GM23248 (cell line): ENCODE measurements around the gene PCBP1. TPM values are rescaled to one million over a fixed set of nuclear protein-coding genes. Genes with fewer than 3 reads are reported as not detected.

Source experiments
- DNase-seq: peaks from one replicate; pipeline ENCODE4 v3.0.0-alpha.2; 2015
- H2AFZ ChIP-seq: fragments of 200-600 bp; sonication (generic); 2 replicates; pipeline ENCODE4 v1.6.1; 2016; ENCODE audit warnings: antibody characterized with exemption
- H3F3A ChIP-seq: fragments of 200-600 bp; sonication (generic); 2 replicates; pipeline ENCODE4 v1.6.1; 2016; ENCODE audit warnings: mild to moderate bottlenecking, antibody characterized with exemption, mixed run types; ENCODE audit not compliant: insufficient read depth
- H3K27ac ChIP-seq: fragments of 200-600 bp; sonication (generic); 2 replicates; pipeline ENCODE4 v1.5.1; 2016; ENCODE audit warnings: mild to moderate bottlenecking
- H3K27me3 ChIP-seq: fragments of 200-600 bp; sonication (generic); replicated peaks from 2 replicates; pipeline ENCODE4 v1.6.1; 2016; ENCODE audit warnings: mild to moderate bottlenecking; ENCODE audit not compliant: insufficient read depth
- H3K36me3 ChIP-seq: fragments of 200-600 bp; sonication (generic); 2 replicates; pipeline ENCODE4 v1.6.1; 2016; ENCODE audit warnings: low read depth, mild to moderate bottlenecking
- H3K4me1 ChIP-seq: fragments of 200-600 bp; sonication (generic); 2 replicates; pipeline ENCODE4 v1.6.1; 2016; ENCODE audit warnings: mild to moderate bottlenecking; ENCODE audit not compliant: insufficient read depth
- H3K4me2 ChIP-seq: fragments of 200-600 bp; sonication (generic); one replicate; pipeline ENCODE4 v1.6.1; 2016; ENCODE audit warnings: mild to moderate bottlenecking; ENCODE audit not compliant: unreplicated experiment
- H3K4me3 ChIP-seq: fragments of 200-600 bp; sonication (generic); 2 replicates; pipeline ENCODE4 v1.5.1; 2016; ENCODE audit warnings: mild to moderate bottlenecking
- H3K79me2 ChIP-seq: fragments of 200-600 bp; sonication (generic); 2 replicates; pipeline ENCODE4 v1.6.1; 2016; ENCODE audit warnings: mild to moderate bottlenecking; ENCODE audit not compliant: insufficient read depth
- H3K9ac ChIP-seq: fragments of 200-600 bp; sonication (generic); 2 replicates; pipeline ENCODE4 v1.6.1; 2016; ENCODE audit warnings: mild to moderate bottlenecking
- H3K9me2 ChIP-seq: fragments of 200-600 bp; sonication (generic); 2 replicates; pipeline ENCODE4 v1.6.1; 2016; ENCODE audit warnings: mixed run types, mild to moderate bottlenecking, moderate library complexity; ENCODE audit not compliant: insufficient read depth
- H3K9me3 ChIP-seq: fragments of 200-600 bp; sonication (generic); one replicate; pipeline ENCODE4 v1.6.1; 2017; ENCODE audit warnings: low read depth
- H4K20me1 ChIP-seq: fragments of 200-600 bp; sonication (generic); 2 replicates; pipeline ENCODE4 v1.6.0; 2016; ENCODE audit not compliant: insufficient read depth
- EZH2 ChIP-seq: fragments of 200-600 bp; sonication (generic); IDR thresholded peaks from 2 replicates; pipeline ENCODE4 v1.6.1; 2018; ENCODE audit warnings: antibody characterized with exemption, mild to moderate bottlenecking; ENCODE audit not compliant: insufficient read depth, poor library complexity, severe bottlenecking
- EZH2phosphoT487 ChIP-seq: fragments of 200-600 bp; sonication (generic); IDR thresholded peaks from 2 replicates; pipeline ENCODE4 v1.6.1; 2018; ENCODE audit warnings: antibody characterized with exemption, moderate library complexity, mild to moderate bottlenecking, low read depth; ENCODE audit not compliant: insufficient read depth
- WGBS, 2 experiments: methylation state at CpG; one replicate each; pipeline ENCODE4 v1.1.6; 2015 to 2017; ENCODE audit warnings: low lambda C conversion rate in 2 of 2, low coverage in 1 of 2; ENCODE audit errors: missing lambda C conversion rate in 2 of 2; 5-methylcytosine and 5-hydroxymethylcytosine counted together
- in situ Hi-C: fragments of 300-500 bp; cut with MboI; formaldehyde crosslinking; loops from 2 replicates; pipeline ENCODE4 v1.15.0; 2020
- polyA plus RNA-seq: library from polyadenylated mRNA; unstranded; fragments of >200 nt; fragmentation: Nextera tagmentation; extraction: Ambion mirVana; gene quantifications from 2 replicates; pipeline ENCODE4 v1.2.1, GENCODE V29; 2016
- total RNA-seq: library from RNA; depleted of rRNA; stranded (reverse); fragments of >200 nt; shearing (Covaris generic); gene quantifications from 2 replicates; pipeline ENCODE4 v1.2.3, GENCODE V29; 2014

The PCBP1 gene
- total and polyA plus RNA-seq, 2 experiments from 2014 or later, result 29.8 to 167 TPM

DNA sequence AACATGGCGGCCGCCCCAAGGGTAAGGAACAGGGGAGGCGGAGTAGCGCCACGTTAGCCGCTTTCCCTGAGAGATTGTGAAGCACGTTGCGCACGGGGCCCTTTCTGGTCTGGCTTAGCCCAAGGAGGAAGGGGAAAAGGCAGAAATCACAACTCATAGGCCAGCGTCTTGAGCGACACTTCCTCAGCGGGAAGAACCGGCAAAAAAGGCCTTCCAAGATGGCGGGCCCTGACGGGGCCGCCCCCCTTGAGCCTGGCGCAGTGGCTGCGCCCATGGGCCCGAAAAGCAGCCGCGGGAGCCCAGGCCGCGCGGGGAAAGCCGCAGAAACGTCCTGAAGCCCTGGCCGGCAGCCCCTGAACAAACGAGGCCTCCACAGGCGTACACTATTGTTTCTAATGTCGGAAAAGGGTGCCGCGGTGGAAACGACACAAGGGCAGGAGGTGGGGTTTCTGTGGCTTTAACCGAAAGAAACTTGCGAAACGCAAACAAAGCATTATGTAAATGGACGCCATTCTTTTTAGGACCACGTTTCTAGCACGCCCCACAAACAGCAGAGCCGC lies 919 bp upstream of the PCBP1 start:
- H2AFZ ChIP-seq, result peak overlapping the region; percentile 96
- peaks cover 44% of the 10 kb centered on the region for H3F3A ChIP-seq
- TF ChIP-seq EZH2 (no peak), EZH2phosphoT487 (no peak)
- peaks cover 25% of the 10 kb centered on the region for H3K4me1 ChIP-seq
- no peaks in the 10 kb centered on the region for H3K9me3 ChIP-seq
- H4K20me1 ChIP-seq, result no peaks in the 10 kb centered on the region
- peaks cover 8% of the 10 kb centered on the region for H3K36me3 ChIP-seq
- in situ Hi-C loops, result no loop called here
- peak overlapping the region; percentile 100 for H3K27ac ChIP-seq
- H3K4me2 ChIP-seq, result peak overlapping the region; percentile 96
- H3K4me3 ChIP-seq, result peak overlapping the region; percentile 88
- DNase-seq, result peak; percentile 93
- 1% methylated on average over 39 to 40 of the region's 40 CpGs for WGBS, 2 experiments
- H3K9me2 ChIP-seq, result no peaks in the 10 kb centered on the region
- H3K79me2 ChIP-seq, result peaks cover 49% of the 10 kb centered on the region
- peak overlapping the region; percentile 98 for H3K9ac ChIP-seq
- no peaks in the 10 kb centered on the region for H3K27me3 ChIP-seq

DNA sequence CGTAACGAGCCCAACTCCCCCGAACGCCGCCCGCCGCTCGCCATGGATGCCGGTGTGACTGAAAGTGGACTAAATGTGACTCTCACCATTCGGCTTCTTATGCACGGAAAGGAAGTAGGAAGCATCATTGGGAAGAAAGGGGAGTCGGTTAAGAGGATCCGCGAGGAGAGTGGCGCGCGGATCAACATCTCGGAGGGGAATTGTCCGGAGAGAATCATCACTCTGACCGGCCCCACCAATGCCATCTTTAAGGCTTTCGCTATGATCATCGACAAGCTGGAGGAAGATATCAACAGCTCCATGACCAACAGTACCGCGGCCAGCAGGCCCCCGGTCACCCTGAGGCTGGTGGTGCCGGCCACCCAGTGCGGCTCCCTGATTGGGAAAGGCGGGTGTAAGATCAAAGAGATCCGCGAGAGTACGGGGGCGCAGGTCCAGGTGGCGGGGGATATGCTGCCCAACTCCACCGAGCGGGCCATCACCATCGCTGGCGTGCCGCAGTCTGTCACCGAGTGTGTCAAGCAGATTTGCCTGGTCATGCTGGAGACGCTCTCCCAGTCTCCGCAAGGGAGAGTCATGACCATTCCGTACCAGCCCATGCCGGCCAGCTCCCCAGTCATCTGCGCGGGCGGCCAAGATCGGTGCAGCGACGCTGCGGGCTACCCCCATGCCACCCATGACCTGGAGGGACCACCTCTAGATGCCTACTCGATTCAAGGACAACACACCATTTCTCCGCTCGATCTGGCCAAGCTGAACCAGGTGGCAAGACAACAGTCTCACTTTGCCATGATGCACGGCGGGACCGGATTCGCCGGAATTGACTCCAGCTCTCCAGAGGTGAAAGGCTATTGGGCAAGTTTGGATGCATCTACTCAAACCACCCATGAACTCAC lies 673 bp downstream of the PCBP1 start:
- in situ Hi-C loops, result no loop called here
- Histone ChIP-seq H2AFZ (no peak overlapping the region), H3F3A (peaks cover 45% of the 10 kb centered on the region), H3K4me2 (peak overlapping the region; percentile 100), H3K4me3 (peak overlapping the region; percentile 96), H3K36me3 (peaks cover 8% of the 10 kb centered on the region; the same call in 1 of the 2 replicates), H3K9me2 (no peaks in the 10 kb centered on the region), H4K20me1 (no peaks in the 10 kb centered on the region), H3K79me2 (peaks cover 49% of the 10 kb centered on the region), H3K9ac (peak overlapping the region; percentile 98), H3K4me1 (peaks cover 25% of the 10 kb centered on the region), H3K9me3 (no peaks in the 10 kb centered on the region), H3K27ac (peak overlapping the region; percentile 100), H3K27me3 (no peaks in the 10 kb centered on the region)
- 1% methylated on average over 55 to 58 of the region's 58 CpGs for WGBS, 2 experiments
- TF ChIP-seq EZH2phosphoT487, result no peak
- no peak for TF ChIP-seq EZH2
- peak; percentile 83 for DNase-seq

DNA sequence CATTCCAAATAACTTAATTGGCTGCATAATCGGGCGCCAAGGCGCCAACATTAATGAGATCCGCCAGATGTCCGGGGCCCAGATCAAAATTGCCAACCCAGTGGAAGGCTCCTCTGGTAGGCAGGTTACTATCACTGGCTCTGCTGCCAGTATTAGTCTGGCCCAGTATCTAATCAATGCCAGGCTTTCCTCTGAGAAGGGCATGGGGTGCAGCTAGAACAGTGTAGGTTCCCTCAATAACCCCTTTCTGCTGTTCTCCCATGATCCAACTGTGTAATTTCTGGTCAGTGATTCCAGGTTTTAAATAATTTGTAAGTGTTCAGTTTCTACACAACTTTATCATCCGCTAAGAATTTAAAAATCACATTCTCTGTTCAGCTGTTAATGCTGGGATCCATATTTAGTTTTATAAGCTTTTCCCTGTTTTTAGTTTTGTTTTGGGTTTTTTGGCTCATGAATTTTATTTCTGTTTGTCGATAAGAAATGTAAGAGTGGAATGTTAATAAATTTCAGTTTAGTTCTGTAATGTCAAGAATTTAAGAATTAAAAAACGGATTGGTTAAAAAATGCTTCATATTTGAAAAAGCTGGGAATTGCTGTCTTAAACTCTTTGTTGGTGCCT lies 1.4 kb downstream of the PCBP1 start:
- Histone ChIP-seq H3F3A (peaks cover 48% of the 10 kb centered on the region), H3K4me3 (peak overlapping the region; percentile 96), H2AFZ (no peak overlapping the region), H3K79me2 (peaks cover 49% of the 10 kb centered on the region), H3K9me3 (no peaks in the 10 kb centered on the region), H3K36me3 (peaks cover 8% of the 10 kb centered on the region; the same call in 1 of the 2 replicates), H4K20me1 (no peaks in the 10 kb centered on the region), H3K27ac (peak overlapping the region; percentile 100), H3K4me1 (peaks cover 20% of the 10 kb centered on the region), H3K4me2 (peak overlapping the region; percentile 100), H3K9ac (peak overlapping the region; percentile 98), H3K27me3 (no peaks in the 10 kb centered on the region), H3K9me2 (no peaks in the 10 kb centered on the region)
- in situ Hi-C loops, result no loop called here
- no peak for TF ChIP-seq EZH2
- no peak for TF ChIP-seq EZH2phosphoT487
- DNase-seq, result no peak
- 0 to 3% methylated on average over 8 of the region's 8 CpGs for WGBS, 2 experiments

DNA sequence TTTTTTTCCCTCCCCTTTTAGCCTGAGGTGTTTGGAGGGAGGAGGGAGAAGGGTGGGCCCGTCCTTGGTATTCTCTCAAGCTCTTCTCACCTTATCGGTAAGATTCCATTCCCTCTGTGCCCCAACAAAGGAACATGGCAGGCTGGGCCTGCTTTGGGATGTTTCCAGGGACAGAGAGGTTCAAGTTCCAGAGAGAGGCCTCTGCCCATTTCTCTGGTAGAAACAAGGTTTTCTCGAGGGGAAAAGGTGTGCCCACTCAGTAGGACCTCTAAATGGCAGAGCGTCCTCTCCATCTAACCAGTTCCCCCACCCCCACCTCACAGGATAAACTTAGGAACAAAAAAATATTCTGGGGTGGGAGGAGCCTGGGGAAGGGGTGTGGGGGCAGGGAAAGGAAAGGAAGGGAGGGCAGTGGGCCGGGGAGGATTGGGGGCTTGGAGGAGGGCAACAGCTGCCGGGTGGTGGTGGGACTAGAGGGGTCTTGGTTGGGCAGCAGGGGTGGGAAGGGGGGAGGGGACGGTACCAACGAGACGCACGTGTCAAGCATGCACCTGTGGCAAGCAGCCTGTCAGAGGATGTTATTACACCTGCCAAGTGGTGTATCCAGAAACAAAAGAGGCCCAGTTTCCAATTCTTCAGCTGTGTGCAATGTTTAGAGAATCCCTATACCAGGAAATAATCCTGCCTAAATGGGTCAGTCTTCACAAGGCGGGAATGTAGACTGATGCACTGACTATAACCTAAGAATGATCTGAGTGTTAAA lies 2.1 kb downstream of the PCBP1 start:
- H3K4me3 ChIP-seq, result peak overlapping the region; percentile 96
- TF ChIP-seq EZH2phosphoT487, result no peak
- no peak for TF ChIP-seq EZH2
- H3K79me2 ChIP-seq, result peaks cover 47% of the 10 kb centered on the region
- WGBS, 2 experiments, result 11 to 20% methylated on average over 5 to 11 of the region's 11 CpGs
- peak overlapping the region; percentile 100 for H3K27ac ChIP-seq
- H3K9ac ChIP-seq, result peak overlapping the region; percentile 98
- peaks cover 46% of the 10 kb centered on the region for H3F3A ChIP-seq
- H3K36me3 ChIP-seq, result peaks cover 8% of the 10 kb centered on the region; the same call in 1 of the 2 replicates
- H4K20me1 ChIP-seq, result no peaks in the 10 kb centered on the region
- peak; percentile 41 for DNase-seq
- in situ Hi-C loops, result no loop called here
- no peaks in the 10 kb centered on the region for H3K9me3 ChIP-seq
- no peaks in the 10 kb centered on the region for H3K9me2 ChIP-seq
- peaks cover 18% of the 10 kb centered on the region for H3K4me1 ChIP-seq
- no peak overlapping the region for H2AFZ ChIP-seq
- H3K27me3 ChIP-seq, result no peaks in the 10 kb centered on the region
- peak overlapping the region; percentile 100 for H3K4me2 ChIP-seq
